HG02884 (cell line): ENCODE data around the gene ADAMTS16.

Experiments used
- ATAC-seq: cut with Tn5 transposase; IDR thresholded peaks from one replicate; pipeline ENCODE4 v1.9.1; 2021; ENCODE audit warnings: mild to moderate bottlenecking, moderate library complexity; ENCODE audit not compliant: unreplicated experiment

The ADAMTS16 gene

GRCh38 chr5:5367739-5368138 is 227.6 kb downstream of the ADAMTS16 start:
- ATAC-seq = no peak

- no peak for ATAC-seq
Measured at GRCh38 chr5:5369051-5369605, 229.0 kb downstream of the ADAMTS16 start.
